ENCODE data around the gene TRAF4.

- TF ChIP-seq, protein P1, sequence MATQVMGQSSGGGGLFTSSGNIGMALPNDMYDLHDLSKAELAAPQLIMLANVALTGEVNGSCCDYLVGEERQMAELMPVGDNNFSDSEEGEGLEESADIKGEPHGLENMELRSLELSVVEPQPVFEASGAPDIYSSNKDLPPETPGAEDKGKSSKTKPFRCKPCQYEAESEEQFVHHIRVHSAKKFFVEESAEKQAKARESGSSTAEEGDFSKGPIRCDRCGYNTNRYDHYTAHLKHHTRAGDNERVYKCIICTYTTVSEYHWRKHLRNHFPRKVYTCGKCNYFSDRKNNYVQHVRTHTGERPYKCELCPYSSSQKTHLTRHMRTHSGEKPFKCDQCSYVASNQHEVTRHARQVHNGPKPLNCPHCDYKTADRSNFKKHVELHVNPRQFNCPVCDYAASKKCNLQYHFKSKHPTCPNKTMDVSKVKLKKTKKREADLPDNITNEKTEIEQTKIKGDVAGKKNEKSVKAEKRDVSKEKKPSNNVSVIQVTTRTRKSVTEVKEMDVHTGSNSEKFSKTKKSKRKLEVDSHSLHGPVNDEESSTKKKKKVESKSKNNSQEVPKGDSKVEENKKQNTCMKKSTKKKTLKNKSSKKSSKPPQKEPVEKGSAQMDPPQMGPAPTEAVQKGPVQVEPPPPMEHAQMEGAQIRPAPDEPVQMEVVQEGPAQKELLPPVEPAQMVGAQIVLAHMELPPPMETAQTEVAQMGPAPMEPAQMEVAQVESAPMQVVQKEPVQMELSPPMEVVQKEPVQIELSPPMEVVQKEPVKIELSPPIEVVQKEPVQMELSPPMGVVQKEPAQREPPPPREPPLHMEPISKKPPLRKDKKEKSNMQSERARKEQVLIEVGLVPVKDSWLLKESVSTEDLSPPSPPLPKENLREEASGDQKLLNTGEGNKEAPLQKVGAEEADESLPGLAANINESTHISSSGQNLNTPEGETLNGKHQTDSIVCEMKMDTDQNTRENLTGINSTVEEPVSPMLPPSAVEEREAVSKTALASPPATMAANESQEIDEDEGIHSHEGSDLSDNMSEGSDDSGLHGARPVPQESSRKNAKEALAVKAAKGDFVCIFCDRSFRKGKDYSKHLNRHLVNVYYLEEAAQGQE (IDR thresholded peaks at IDR 0.05; ENCODE audit: insufficient read depth in 1 of 2, low read depth in 2 of 2, low read length in 2 of 2): 0 out of 4 replicates have a peak, but pooled peaks of 1 of the 2 experiments have one; percentile 6
- no peak; the same call in 1 of the 2 replicates for TF ChIP-seq POLR2AphosphoS5 (IDR thresholded peaks at IDR 0.05; ENCODE audit: low read depth, low read length)
- no peak; the same call in 1 of the 2 replicates for TF ChIP-seq SIN3A (IDR thresholded peaks at IDR 0.05; ENCODE audit: borderline replicate concordance, insufficient read depth, low read length)
These were observed 19.2 kb upstream of the TRAF4 start for GRCh38 chr17:28724500-28725165.

Measured in PFSK-1 (cell line).